SH-SY5Y (cell line): ENCODE results near the gene STRA6.

Experiments used
- GATA2 ChIP-seq: IDR thresholded peaks from 2 replicates; pipeline ENCODE4 v1.6.1; 2011; ENCODE audit warnings: mild to moderate bottlenecking, low read depth, low read length
- GATA3 ChIP-seq: IDR thresholded peaks from 2 replicates; pipeline ENCODE4 v1.6.1; 2011; ENCODE audit warnings: low read depth, mild to moderate bottlenecking, low read length, moderate library complexity

Gene STRA6

GRCh38 chr15:74174219-74174957, 28.2 kb downstream of the STRA6 start:
- TF ChIP-seq GATA2 (no peak), GATA3 (no peak)

GRCh38 chr15:74173380-74174218, 29.0 kb downstream of the STRA6 start, which contains the start of gene ISLR:
Gene ISLR, plus strand, starts transcription at chr15:74173710. Its CDS starts 1,149 bp downstream, at chr15:74174859.
- TF ChIP-seq GATA2: no peak
- no peak for TF ChIP-seq GATA3

DNA sequence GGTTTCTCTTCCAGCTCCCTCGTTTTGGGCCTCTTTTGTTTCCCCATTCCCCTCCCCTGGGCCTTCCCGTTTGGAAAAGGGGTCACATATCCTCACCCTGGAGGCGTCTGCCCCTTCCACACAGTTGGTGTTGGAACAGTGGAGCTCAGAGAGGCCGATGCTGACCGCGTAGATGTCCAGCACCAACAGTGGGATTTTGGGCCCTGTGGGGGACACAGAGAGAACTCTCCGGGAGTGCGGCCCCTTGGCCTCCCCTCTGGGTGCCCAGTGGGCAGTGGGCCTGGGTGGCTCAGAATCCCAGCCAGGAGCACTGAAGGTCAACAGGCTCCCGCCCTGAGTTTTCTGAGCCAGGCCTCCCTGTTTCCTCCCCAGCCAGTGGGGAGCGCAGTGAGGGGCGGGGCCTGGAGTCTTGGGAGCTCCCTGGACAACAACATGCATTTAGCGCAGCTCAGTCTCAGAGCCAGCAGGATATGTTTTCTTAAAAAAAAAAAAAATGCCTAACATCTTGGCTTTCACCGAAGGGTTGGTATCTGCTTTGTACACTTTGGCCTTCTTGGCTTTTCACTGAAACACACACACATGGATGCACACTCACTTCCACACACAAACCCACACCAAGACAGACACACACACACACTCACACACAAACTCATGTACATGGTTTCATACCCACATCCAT, 29.7 kb downstream of the STRA6 start:
- TF ChIP-seq GATA3 (no peak), GATA2 (no peak)

DNA sequence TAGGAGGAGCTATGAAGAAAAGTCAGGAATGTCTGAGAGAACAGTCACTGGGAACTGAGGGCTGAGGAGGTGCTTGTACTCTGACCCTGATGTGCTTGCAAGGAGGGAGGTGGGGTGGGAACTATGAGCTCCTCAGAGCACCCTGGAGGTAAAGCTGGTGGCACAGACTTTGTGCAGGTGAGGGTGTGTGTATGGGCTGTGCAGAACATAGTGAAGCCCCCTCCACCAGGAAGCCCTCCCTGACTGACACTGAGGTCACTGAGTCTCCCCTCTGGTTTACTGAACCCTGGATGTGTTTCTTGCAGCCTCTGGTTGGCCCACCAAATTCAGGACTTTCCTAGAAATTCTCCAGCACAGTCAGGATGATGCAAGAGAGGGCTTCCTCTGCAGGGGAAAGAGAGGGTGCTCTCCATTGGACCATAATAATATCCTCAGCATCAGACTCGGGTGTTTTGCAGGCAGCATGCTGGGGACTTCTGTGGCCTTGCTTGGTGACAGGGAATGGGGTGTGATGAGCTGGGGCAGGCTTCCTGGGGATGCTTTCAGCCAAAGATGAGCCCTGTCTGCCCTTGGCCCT, 30.5 kb downstream of the STRA6 start:
- TF ChIP-seq GATA3 (no peak), GATA2 (no peak)

GRCh38 chr15:74170875-74171578, 31.6 kb downstream of the STRA6 start:
- TF ChIP-seq GATA3: no peak
- no peak for TF ChIP-seq GATA2

DNA sequence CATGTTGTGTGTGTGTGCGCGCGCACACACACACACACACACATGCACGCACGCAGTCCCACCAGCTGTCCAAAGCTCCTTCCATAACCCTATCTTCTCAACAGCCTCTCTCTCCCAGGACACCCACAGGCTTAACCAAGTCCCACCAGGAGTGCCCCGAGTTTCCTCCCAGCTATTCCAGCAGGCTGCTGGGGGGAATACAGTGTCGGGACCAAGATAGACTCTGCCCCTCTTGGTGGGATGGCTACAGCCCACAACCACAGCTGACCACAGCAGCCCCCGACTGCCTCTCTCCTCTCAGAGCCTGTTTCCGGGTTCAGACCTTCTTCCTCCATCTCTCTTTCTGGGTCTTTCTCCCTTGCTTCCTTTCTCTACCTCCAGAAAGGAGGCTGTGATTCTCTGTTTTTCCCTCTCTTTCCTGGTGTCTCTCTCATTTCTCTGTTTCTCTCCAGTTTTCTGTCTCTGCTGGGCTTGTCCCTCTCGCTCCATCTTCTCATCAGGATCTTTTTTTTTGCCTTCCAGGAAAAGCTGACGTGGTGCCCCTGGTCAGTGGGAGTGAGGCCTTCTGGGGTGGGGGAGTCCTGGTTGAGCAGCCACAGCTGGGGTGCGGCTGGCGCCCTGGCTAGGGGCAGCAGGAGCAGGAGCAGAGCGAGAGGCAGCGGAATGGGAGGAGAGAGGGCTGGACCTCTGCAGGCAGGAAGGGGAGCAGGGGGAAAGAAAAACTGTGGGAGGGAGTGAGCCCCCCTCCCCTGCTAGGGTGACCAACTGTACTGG, 32.3 kb downstream of the STRA6 start:
- TF ChIP-seq GATA2: no peak
- no peak for TF ChIP-seq GATA3

GRCh38 chr15:74168711-74169126, 33.9 kb downstream of the STRA6 start:
- no peak for TF ChIP-seq GATA2

GRCh38 chr15:74167891-74168331, 34.7 kb downstream of the STRA6 start:
- no peak for TF ChIP-seq GATA3
- no peak for TF ChIP-seq GATA2

- no peak for TF ChIP-seq GATA3
- TF ChIP-seq GATA2: no peak
Measured at GRCh38 chr15:74165461-74165860, 37.1 kb downstream of the STRA6 start.

DNA sequence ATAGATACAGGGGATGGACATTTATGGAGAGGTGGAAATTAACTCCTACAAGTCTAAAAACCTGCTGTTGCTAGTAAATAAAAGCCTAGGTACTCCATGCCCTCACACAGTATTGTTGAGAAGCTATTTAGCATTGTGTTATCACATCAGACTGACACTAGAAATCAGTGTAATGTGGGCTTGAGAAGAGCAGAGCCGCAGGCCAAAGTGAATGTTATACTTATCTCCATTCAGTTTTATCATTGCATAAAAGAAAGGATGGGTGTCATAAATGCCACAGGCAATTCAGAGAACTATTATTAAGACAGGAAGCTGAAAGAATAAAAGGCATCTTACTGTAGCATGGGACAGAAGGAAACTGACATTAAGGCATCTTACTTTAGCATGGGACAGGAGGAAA, 42.8 kb downstream of the STRA6 start:
- TF ChIP-seq GATA3: peak; percentile 66
- TF ChIP-seq GATA2: peak; percentile 60; the same call in 1 of the 2 replicates

DNA sequence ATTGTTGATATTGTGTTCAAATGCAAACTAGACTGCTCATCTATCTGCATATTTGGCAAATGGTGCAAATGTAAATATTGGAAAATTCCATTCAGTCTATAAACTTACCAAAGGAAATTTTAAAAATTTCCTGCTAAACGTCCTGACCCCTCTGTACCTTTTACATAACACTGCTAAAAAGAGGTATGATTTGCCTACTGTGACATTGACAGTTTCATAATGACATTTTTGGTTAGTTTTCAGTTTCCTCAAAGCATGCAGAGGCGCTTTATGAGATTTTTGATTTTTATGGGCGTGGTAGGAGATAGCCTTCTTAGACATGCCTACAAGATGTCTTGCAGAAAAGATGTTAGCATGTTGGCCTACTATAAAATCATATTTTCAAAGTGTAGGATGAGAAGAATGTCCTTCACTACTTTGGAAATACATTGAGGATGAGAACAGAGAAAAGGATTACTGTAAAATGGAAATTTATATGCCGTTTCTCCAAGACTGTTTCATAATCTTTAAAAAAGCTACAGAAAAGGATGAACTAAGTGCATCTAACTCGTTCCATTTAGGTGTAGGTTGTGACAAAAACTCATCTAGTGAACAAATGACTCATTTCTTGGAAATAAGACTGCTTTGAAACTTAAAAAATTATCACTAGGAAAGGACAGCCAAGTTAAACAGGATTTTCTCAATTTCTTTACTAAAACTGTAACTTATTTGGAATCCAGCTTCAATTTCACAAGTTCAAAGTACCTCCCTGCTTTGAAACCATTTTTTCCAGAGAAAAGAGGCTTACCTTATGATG, 43.5 kb downstream of the STRA6 start:
- TF ChIP-seq GATA3: no peak
- TF ChIP-seq GATA2: no peak
